Tracheal epithelial cell (primary cell): ENCODE data around the gene H1-8. TPM values are rescaled to one million over a fixed set of nuclear protein-coding genes. Genes with fewer than 3 reads are reported as not detected.

Experiments used
- total RNA-seq: library from RNA; depleted of rRNA; stranded (reverse); fragments of >200 nt; gene quantifications from 2 replicates; pipeline ENCODE4 v1.2.1, GENCODE V29; 2014

Gene H1-8
- total RNA-seq, result not detected in 2 replicates

GRCh38 chr3:129543156-129543790, at the start of gene H1-8:
Gene H1-8, plus strand, starts transcription at chr3:129543175. Its CDS starts 44 bp downstream, at chr3:129543219.

GRCh38 chr3:129528589-129529100, 14.3 kb upstream of the H1-8 start, which contains the start of gene RHO:
Gene RHO, plus strand, starts transcription at chr3:129528639. Its CDS starts 95 bp downstream, at chr3:129528734.

Other genes starting within 250 kb of the H1-8 start
- gene EFCAB12, start 114.5 kb upstream of the H1-8 start, total RNA-seq, result under 0.01 TPM in 1 of 2 replicates, not detected in the other
- gene MBD4, start 103.2 kb upstream of the H1-8 start, total RNA-seq, result 11.1 and 12.6 TPM in 2 replicates
- 6.2 and 10.8 TPM in 2 replicates for gene IFT122, start 103.0 kb upstream of the H1-8 start, total RNA-seq
- not detected in 2 replicates for gene RHO, start 14.5 kb upstream of the H1-8 start, total RNA-seq
- gene PLXND1, start 63.5 kb downstream of the H1-8 start, total RNA-seq, result 3.1 and 5.5 TPM in 2 replicates